GM18520 (cell line): ENCODE results near the gene LLGL2.
"Not testable (repeated sequence)": the region's sequence is repeated elsewhere in the genome, so short reads cannot be mapped to it uniquely, and the experiment has no call there.

ENCODE experiments used
- ATAC-seq: cut with Tn5 transposase; IDR thresholded peaks from one replicate; pipeline ENCODE4 v1.9.1; 2021; ENCODE audit not compliant: unreplicated experiment

Gene LLGL2

DNA sequence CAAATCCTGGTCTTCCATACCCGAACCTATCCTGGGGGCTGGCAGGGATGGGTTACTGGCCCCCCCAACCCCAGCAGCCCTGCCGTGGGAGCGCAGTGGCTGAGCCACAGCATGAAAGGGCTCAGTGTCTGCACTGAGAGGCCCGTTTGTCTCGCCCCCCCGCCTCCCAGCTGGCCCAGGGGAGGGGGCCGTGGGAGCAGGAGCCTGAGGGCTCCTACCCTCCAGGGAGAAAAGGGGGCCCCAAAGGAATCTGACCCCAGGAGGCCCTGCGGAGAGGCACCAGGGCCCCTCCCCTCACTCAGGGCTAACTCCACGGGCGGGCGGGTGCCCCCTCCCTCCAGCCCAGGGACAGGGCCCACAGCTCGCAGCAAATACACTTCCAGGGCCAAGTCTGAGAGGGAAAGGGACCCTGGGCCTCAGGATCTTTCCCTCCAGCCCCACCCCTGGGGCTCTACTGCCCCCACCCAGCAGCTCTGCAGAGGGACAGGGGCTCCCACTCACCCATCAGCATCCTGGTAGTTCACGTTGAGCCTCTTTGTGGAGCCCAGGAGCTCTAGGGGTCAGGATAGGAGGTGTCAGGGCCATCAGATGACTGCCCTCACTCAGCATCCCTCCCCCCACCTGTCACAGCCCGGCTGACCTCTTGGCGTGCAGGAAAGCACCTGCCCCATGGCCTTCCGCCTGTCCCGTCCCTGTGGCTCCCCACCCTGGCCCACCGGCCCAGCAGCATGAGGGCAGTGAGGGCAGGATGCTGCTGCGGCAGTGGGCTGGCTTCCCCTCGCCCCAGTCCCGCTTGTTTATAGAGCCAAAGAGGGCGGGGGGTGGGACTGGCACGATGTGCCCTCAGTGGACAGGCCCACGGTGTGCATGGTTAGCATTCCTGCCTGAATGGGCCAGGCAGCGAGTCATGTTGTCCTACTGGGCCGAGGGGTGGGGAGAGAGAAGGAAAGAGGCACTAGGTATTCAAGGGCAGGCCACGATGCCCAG lies 17.5 kb upstream of the LLGL2 start:
- ATAC-seq: no peak

GRCh38 chr17:75508931-75509361 lies 16.6 kb upstream of the LLGL2 start:
- no peak for ATAC-seq

- ATAC-seq: no peak
These were observed 15.8 kb upstream of the LLGL2 start for GRCh38 chr17:75509528-75510258.

- ATAC-seq: no peak
These were observed 14.3 kb upstream of the LLGL2 start for GRCh38 chr17:75511270-75511609.

DNA sequence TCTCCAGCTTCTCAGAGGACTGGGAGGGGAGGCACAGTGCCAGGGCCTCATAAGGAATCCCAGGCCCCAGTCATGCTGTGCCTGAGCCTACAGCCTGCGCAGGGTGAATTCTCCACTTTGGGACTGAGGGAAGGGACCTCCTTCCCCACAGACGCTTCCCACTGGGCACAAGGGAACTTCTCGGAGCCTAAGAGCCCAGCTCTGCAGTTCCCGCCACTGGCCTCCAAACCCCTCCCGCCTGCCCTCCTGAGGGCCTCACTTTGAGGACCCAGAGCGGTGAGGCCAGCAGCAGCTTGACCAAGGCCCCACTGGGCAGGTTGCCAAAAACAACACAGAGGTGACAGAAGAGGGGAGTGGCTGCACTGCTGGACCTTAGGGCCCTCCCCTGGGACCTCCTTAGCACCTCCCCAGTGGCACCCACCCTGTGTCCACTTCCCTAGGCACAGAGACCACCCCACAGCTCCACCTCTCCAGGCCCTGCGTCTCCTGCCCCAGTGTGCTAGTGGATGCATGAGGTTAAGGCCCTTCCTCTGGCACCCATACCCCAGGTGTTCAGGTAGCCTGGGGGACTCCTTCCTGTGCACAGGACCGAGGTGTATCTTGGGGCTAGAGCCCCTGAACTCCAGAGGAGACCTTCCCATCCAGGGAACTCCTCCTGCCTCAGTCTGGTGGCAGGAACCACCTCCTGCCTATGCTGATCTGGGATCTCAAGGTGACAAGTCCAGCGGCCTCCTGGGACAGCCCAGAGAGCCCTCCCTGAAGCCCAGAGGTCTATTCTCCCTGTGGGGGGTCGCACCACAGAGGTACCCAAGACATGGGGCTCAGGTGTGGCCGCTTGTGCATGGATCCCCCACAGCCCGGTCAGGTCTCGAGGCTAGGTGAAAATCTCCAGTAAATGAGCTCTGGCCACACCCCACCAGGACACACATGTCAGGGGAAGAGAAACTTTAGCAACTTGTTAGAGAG lies 13.6 kb upstream of the LLGL2 start:
- no peak for ATAC-seq

GRCh38 chr17:75512926-75513640 lies 12.4 kb upstream of the LLGL2 start:
- no peak for ATAC-seq

GRCh38 chr17:75513641-75514000 lies 11.9 kb upstream of the LLGL2 start:
- ATAC-seq: no peak

- ATAC-seq: no peak
These were observed 11.1 kb upstream of the LLGL2 start for GRCh38 chr17:75514299-75514918.

GRCh38 chr17:75514919-75515495 lies 10.5 kb upstream of the LLGL2 start:
- ATAC-seq: no peak

- peak; percentile 3 for ATAC-seq
These were observed 9.8 kb upstream of the LLGL2 start, which contains the start of gene CASKIN2 for GRCh38 chr17:75515496-75516254. CASKIN2 (minus strand) TSS chr17:75515537; CDS start chr17:75513804, 1,733 bp downstream.

- ATAC-seq: peak; percentile 52
These were observed 9.3 kb upstream of the LLGL2 start, which contains the start of gene TSEN54 for GRCh38 chr17:75516255-75516618. TSEN54 (plus strand) TSS chr17:75516528; CDS start chr17:75516561, 33 bp downstream.

DNA sequence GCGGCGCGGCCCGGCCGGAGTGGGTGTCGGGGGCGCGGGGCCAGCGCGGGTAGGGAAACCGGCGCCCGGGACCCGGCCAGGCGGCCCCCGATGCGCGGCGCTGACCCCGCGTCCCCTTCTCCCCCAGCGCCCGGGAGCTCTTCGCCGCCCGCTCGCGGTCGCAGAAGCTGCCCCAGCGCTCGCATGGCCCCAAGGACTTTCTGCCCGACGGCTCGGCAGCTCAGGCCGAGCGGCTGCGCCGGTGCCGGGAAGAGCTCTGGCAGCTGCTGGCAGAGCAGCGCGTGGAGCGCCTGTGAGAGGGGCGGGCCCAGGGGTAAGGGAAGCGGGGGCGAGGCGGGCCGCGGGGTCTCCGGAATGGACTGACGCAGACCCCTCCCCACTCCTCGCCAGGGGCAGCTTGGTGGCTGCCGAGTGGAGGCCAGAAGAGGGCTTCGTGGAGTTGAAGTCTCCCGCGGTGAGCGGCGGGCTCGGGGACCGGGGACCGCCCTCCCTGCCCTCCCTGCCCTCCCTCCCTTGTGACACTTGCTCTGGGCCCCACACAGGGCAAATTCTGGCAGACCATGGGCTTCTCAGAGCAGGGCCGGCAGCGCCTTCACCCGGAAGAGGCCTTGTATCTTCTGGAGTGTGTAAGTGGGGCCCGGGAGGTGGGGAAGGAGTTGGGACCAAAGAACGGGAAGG lies 8.7 kb upstream of the LLGL2 start:
- ATAC-seq: no peak

- ATAC-seq: no peak
These were observed 8.1 kb upstream of the LLGL2 start for GRCh38 chr17:75517297-75517865.

DNA sequence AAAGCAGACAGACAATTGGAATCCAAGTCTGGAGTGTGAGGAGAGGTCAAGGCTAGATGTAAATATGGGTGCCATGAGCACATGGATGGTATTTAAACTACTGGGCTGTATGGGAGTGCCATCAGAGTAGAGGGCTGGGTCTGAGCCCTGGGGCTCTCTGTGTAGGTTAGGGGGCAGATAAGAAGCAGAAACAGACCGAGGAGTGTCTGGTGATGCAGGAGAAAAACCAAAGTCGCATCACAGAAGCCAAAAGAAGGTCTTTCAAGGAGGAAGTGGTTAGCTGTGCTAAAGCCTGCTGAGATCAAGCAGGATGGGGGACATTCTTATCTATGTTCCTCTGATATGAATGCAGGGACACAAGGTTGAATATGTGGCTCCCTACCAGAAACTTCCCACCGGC lies 7.3 kb upstream of the LLGL2 start:
- ATAC-seq: no peak

DNA sequence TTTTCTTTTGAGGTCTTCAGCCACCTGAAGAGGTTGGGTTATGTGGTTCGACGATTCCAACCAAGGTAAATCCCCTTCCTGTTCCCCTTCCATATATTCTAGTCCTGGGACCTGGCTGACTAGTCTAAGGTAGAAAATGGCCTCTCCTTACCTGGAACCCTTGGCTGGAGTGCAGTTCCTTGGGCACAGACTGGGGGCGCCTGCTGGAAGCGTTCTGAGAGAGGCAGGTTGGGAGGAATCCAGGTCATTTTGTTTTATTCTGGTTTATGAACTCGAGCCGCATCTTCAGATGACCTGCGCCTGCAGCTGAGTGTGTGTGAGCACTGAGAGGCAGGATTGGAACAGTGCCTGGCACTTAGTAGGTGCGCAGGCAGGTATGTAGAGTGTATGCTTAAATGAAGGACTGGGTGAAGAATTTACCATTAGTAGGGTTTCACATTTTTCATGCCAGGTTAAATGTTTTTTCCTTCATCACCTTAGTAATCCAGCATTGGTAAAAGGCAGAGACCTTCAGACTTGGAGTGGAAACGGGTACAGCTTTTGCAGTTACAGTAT lies 6.4 kb upstream of the LLGL2 start:
- no peak for ATAC-seq

GRCh38 chr17:75520413-75520812 lies 5.1 kb upstream of the LLGL2 start:
- not testable (repeated sequence) for ATAC-seq

DNA sequence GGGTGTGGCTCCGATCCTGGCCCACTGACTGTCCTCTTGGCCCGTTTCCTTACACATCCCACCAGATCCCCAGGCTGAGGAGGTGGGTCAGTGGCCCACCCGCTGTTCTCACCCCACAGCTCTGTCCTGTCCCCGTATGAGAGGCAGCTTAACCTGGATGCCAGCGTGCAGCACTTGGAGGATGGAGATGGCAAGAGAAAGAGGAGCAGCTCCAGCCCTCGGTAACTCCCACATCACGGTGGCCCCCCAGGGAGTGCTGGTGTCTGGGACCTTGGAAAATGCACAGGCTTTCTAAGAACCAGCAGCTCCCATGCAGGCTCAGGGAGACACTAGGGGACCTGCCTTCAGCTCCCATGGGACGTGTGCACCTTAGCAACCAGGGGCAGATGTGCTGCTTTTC lies 4.2 kb upstream of the LLGL2 start:
- no peak for ATAC-seq
